ENCODE results near the gene P2RY14. TPM values are rescaled to one million over a fixed set of nuclear protein-coding genes. Genes with fewer than 3 reads are reported as not detected.

Gene P2RY14
- polyA plus RNA-seq, 4 donors = 0.52 to 1.6 (median 1.2) TPM

DNA sequence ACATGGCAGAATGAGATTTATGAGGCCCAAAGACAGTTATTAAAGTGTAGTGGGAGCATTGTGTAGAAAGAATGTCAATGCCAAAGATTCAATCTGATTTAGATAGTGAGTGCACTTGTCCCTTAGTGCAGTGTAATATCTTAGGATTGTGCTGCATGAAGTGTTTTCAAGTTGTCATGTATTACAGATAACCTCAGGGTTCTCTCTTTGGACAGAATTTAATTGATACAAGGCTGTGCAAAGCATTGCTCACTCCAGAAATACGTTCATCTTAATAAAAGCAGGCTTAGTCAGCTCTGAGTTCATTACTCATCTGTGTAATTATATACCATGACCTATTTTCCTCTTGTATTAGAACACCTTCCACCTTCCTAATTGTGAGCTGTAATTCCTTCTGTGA lies 59.3 kb downstream of the P2RY14 start:
- no peak for DNase-seq (ENCODE audit: low read depth in 4 of 4, low spot score in 3 of 4)

DNA sequence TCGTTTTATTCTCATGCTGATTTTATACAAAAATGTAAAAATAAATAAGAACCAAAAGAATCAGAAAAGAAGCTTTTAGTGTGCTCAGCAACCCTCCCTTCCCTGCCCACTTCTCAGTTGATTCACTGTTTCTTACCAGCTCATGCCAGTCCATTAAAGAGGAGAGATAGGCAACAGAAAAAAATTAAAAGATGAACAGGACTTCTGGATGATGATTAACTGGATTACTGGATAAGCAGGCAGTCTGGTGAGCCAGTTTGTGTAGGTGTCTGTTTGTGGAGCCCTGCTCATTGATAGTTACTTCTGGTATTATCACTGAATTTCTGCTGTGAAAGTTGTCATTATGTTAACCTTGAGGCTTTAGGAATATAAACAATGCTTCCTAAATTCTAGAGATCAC lies 60.2 kb downstream of the P2RY14 start:
- DNase-seq (ENCODE audit: low read depth in 4 of 4, low spot score in 3 of 4) = no peak

DNA sequence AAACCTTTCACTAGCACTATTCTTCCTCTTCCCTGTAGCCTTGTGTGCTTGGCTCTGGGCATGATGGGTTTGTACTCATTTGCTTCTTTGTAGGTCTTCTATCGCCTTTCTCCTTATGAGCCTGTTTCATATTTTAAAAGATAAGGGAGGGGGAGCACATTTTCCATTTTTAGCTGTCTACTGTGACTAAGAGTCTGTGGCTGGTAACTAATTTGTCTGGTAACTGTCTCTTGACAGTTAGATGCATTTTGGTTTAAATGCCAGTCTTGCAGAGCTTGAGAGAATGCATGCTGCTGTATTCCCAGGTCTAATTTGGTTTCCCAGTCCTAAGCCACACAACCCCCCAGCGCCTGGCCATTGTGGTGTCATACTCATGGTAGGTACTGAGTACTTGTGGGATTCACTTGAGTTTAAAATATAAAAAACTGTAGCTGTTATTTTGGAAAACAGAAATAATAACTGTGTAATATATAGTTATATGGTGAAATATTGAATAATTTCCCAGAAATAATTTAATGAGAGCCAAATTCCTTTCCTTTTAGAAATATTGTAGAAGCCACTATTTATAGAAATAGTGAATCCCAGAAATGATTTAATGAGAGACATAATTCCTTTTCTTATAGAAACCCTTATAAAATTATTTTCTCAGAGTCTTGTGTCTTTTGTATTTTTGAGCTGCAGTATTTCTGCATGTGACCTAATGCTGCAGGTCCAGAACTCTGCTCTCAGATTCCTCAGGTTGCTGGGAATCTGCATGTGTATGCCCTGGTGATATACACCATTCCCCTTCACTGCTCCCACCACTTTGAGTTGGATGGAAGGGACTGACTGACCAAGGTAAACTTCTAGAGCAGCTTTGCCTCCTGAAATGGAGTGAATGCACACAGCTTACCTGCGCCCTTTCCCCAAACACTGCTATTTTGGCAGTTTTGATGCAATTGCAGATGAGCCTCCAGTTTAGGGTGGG lies 61.4 kb downstream of the P2RY14 start:
- no peak for DNase-seq (ENCODE audit: low read depth in 4 of 4, low spot score in 3 of 4)

DNA sequence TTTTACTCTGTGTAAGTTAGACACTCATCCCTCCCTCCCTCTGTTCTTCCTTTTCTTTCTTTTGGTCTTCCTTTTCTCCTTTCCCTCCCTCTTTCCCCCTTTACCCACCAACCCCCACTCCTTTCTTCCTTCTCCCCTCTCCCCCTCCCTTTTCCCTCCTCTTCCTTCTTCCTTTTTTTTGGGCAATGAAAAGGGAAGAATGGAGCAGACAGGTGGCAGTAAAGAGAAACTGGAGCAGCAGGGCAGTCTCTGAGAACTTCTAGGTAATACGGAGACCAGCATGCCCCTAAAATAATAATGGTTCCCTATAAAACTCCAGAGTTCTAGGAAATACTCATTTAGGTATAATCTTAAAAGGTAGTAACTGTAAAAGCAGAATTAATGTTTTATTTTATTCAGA lies 63.9 kb downstream of the P2RY14 start:
- DNase-seq (ENCODE audit: low read depth in 4 of 4, low spot score in 3 of 4) = no peak

DNA sequence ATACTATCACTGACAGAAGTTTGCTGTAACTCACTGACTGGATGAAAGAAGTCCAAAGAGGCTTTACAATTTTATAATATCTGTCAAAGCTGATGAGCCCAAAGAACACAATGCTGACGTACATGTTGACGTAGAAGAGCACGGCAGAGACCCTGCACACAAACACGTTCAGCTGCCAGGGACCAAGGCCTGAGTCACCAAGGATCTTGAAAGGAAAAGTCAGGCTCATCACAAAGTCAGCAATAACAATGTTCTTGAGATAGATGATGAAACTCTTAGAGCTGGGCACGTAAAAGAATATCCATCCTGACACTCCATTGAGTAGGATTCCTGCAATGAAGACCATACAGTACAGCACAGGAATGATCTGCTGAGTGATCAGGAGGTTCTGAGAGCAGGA lies 64.5 kb downstream of the P2RY14 start:
- DNase-seq (ENCODE audit: low read depth in 4 of 4, low spot score in 3 of 4) = no peak

DNA sequence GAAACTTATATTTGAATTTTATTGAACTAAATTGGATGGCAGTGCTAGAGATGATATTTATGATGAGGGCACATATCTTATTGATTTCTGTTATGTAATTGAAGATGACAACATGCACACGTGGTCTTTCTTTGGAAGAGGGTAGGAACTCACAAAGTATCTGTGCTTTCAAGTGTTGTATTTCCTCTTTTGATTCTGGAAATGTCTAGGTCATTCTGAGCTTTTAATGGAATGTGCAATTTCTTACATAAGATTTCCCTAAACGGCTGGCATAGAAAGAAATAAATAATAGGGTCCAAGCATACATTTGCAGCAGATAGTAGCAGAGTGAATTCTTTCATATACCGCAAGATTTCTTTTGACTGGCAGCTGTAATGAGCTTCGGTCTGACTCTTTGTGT lies 65.2 kb downstream of the P2RY14 start:
- DNase-seq (ENCODE audit: low read depth in 4 of 4, low spot score in 3 of 4) = no peak

DNA sequence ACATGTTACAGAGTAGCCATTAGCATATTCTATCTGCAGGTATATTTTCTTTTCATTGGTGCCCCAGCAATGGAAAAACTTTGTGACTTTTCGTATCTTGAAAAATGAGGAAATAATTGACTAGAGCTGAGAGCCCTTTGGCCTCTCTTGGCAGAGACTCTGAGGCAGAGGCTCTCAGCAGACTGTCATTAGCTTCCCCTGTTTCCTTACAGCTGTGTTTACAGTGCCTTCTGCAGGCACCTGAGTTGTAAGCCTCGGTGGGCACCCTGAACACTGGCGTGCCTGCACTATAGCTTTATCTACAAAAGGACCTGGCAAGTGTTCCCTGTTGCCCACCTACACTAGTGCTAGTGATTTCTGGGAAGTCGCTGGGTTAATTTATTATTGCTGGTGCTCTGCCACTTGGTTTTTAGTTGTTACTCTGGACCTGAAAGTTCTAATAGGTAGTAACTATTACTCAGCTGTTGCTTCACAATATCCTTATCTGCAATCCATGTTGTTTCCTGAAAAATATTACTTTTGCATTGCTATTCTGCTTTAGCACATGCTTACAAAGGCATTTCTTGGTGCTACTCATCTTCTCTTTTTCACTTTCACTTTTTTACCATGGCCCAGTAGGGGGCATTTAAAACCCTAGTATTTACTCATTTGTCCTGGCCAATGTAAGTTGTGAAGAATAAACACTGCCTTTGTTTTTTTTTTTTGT lies 67.5 kb downstream of the P2RY14 start:
- DNase-seq (ENCODE audit: low read depth in 4 of 4, low spot score in 3 of 4) = no peak

DNA sequence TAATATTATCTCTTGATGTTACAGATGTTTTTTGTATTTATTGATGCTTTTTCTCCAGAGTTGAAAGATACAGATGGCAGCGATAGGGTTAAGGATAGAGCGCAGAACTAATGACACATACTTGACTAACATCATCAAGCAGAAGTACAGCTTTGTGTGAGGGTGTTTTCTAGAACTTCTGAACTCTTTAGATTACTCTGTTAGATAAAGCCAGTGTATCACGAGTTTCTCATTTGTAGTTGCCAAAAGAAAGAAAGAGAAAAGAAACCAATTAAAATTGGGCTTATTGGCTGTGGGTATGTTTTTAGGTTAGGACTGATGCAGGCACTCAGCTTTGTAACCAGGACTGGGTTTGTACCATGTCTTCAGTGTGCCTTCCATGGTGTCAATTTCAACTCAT lies 68.7 kb downstream of the P2RY14 start:
- DNase-seq (ENCODE audit: low read depth in 4 of 4, low spot score in 3 of 4) = no peak

DNA sequence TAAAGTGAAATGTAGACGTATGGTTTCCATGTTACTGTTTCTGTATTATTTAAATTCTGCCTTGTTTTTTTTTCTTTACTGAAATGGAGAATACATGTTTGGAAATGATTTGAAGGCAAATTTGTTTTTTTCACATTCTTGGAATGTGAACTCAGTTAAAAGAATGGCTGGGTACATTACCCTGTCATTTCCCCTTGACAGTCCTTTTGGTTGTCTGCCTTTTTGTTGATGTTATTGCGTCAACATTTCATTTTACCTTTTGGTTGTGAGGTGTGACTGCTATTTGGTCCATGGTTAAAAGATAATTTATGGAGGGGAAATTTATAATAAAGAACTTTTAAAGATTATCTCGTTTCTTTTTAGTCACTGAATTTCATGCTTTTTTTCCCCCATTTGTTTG lies 72.1 kb downstream of the P2RY14 start:
- DNase-seq (ENCODE audit: low read depth in 4 of 4, low spot score in 3 of 4) = no peak

DNA sequence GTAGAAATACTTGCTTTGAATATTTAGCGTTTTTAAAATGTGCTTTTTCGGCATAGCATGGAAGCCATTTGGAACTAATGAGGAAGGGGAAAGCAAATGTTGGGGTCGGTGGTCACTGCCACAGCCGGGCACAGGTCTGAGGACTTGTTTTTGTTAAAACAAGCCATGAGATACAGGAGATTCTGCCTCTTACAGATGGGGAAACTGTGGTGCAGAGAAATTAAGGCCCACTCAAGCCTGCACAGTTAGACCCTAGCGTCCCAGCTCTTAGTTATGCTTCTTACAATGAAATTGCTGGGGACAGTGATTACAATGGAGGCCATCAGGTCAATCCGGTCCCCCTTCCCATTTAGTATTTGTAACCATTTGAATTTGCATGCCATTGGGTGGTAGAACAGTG lies 72.9 kb downstream of the P2RY14 start:
- no peak for DNase-seq (ENCODE audit: low read depth in 4 of 4, low spot score in 3 of 4)

DNA sequence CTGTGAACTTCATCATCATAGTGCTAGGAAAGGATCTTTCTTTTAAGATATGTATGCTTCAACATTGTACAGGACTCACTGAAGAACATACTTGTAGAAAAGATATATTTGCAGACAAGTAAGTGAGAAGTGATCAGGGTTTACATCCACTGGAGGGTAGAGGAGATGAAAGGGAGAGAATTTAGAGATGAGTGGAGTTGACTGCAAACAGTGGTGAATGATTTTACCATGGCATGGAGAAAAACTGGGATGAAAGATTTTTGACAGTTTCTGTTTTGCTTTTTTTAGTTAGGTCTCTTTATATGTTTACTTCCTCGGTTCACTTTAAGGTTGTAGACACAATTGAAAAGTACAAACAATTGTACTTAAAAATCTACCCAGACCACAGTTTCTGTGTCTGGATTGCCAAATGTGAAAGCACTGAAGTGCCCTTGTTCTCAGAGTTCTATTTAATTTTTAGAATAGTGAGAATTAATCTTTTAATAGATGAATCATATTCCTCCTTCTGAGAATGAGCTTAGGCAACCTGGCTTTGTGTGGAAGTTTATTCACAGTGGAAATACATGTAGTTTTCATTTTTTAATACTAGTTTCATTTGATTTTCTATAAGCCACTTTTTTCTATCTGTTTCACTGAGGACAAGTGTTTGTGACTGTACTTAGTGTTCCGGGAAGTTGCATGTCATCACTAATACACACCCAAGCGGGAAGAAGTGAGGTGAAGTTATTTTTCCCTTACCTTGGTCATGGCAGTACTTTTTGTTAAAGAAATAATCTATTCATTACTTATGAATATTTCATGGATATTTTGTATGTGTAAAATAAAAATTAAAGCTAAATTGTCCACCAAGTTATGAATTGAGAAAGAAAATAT lies 73.6 kb downstream of the P2RY14 start:
- DNase-seq (ENCODE audit: low read depth in 4 of 4, low spot score in 3 of 4) = no peak

DNA sequence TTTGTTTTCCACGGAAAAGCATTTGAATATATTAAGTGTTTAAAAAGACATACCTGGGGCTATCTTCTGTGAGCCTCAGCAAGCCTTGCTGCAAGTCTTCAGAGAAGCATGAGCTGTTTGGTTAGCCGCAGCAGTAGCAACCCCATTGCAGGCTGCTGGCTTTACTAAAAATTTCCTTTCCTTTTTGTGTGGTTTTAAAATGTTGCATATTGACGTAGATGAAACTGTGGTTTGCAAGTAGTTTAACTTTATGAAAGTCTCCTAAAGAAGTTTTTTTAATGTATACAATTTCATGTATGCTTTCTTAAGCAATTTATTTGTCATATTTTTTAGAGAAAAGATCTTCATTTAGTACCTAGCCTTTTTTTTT lies 75.3 kb downstream of the P2RY14 start, which contains the start of gene GPR171:
TSS of gene GPR171 (minus strand) at position 166 of the 370 bp plus-strand sequence. CDS start 3,830 bp downstream, outside the sequence.
- DNase-seq (ENCODE audit: low read depth in 4 of 4, low spot score in 3 of 4) = no peak

DNA sequence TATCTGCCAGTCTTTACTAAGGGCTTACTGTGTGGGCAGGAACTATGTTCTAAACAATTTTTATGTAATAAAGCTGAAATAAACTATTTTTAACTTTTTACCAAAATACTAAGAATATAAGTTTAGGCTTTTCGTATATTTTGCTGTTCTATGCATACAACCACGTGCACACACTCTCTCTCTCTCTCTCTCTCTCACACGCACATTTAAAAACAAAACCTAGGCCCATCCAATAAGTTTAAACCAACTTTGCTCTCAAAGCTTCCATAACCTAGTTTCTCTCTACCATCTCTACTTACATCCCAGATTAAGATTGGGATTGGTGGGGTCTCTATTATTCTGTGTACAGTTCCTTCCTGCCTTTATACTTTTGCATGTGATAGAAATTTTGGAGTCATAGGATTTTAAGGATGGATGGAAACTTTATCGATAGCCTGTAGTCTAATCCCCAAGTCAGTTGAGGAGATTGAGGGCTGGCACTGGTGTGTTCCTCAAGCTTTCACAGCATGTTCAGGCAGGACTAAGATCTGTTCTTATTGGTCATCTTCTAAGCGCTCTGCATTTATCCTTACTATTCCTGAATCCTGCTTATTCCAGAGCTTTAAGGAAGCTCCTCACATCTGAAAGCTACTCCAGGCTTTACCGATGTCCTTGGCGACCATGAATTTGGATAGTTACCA lies 77.2 kb downstream of the P2RY14 start:
- no peak for DNase-seq (ENCODE audit: low read depth in 4 of 4, low spot score in 3 of 4)

DNA sequence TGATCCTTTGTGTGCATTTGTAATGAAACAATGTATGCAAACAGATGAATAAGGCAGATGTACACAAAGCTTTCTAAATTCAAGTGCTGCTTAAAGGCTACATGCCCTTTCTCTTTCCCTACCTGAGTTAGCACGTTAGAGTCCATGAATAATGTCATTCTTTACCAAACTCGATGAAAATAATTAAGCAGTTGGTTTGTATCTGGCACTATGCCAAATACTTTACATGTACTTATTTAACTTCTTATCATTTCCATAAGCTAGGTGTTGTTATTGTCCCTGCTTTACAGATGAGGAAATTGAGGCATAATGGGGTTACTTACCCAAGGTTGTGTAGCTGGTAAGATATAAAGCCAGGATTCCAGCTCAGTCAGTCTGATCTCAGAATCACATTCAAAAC lies 77.8 kb downstream of the P2RY14 start:
- no peak for DNase-seq (ENCODE audit: low read depth in 4 of 4, low spot score in 3 of 4)

DNA sequence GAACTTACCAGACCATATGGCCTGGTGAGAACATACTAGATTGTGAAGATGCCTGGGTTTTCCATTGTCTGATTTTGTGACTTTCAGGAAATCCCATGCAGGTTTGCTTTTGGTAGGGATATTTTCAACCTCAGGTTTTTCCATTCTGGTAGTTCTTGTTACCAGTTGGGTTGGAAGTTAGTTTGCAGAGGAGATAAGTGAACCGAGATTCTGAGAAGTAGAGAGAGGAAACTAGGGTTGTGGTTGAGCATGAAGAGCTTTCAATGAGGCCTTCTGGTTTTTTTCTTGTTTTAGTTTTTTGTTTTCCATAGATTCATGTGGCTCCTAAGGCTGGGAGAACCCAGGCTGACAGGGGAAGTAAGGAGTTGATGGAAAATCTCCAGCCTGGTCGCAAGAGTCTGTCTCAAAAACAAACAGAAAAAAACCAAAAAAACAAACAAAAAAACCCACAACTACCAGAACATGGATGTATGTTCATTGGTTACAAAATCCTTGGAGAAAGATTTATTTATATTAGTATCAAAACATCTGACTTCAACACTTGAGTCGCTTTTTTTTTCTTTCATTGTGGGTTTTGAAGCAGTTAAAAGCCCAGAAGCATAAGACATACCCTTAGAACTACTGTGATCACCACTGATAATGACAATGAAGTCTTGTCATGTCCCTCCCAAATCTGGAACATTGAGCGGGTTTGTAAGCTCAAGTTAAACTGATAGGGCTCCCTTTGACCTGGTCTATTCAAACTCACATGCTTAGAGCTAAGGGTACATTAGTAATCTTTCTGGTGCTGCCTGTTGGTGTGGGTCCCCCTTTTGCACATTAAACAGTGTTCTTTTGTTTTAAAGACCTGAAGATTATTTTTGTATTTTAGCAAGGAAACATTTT lies 78.5 kb downstream of the P2RY14 start:
- DNase-seq (ENCODE audit: low read depth in 4 of 4, low spot score in 3 of 4) = no peak

DNA sequence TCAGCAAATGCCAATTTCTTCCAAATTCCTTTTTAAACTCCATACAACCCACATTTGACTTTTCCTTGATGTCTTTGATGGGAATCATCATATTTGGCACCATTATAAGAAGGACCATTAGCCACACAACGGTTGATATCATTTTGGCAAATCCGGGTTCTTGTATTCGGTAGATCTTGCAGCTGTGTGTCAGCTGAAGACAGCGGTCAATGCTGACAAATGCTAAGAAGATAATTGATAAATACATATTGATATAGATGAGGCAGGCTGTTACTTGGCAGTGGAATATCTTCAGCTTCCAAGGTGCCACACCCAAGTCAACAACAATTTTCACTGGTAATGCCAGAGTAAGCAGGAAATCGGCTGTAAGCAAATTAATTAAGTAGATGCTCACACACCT lies 79.5 kb downstream of the P2RY14 start:
- DNase-seq (ENCODE audit: low read depth in 4 of 4, low spot score in 3 of 4) = no peak

DNA sequence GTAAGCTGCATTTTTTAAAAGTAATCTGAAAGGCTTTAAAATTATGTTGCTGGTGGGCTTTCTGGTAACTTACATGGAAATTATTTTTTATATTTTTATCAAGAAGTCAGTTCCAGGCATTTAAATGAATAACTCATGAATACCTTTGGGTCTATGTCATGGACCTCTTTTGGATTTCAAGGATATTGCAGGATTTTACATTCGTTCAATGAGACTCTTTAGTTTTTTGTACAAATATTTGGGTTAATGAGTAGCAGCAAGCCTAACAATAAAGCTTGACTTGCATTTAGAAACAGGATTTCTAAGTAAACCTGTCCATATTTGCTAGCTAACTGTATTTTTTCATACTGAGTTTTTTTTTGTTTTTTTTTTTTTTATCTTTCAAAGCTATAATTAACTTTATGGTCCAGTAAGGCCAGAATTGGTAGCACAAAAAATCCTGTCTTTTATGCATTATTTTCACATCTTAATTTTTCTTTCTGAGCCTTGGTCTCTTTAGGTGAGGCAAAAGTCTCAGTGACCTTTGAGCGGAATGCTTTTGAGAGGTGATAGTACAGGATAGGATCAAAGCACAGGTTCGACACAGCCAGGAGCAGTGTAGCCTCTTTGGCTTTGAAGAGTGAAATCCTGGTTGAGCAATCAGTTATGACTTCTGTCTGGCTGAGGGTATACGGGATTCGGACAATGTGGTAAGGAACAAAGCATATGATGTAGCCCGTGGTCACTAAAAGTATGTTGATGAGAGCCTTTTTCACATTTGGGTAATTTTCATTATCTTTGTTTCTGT lies 80.2 kb downstream of the P2RY14 start:
- DNase-seq (ENCODE audit: low read depth in 4 of 4, low spot score in 3 of 4) = no peak

DNA sequence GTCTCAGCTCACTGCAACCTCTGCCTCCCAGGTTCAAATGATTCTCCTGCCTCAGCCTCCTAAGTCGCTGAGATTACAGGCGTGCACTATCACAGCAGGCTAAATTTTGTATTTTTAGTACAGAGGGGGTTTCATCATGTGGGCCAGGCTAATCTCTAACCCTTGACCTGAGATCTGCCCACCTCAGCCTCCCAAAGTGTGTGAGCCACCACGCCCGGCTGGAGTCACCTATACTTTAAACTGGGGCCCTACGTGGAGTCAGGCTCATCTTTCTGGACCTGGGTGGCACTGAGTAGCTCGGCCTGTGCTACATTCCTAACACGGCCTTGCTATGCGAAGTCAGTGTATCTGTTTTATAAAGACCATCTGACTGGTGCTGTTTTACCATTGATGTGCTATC lies 81.1 kb downstream of the P2RY14 start:
- DNase-seq (ENCODE audit: low read depth in 4 of 4, low spot score in 3 of 4) = no peak

DNA sequence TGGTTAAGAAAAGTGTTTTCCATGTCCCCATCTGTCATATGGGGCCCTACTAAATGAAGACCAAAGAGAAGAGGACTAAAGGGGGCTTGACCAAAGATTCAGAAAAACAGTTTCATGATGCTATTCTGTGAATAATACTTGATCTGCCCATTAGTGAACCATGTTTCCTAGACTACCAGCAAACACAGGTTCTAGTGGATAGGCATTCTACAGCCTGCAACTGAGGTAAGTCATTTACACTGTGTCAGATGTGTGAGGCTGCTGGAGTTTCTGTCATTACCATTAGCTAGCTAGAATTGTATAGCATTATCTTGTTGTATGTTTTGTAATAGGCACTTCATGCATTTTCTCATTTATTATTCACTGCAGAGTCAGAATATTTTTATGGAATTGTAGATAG lies 81.9 kb downstream of the P2RY14 start:
- no peak for DNase-seq (ENCODE audit: low read depth in 4 of 4, low spot score in 3 of 4)
